ENCODE results near the gene XYLT1. TPM values are rescaled to one million over a fixed set of nuclear protein-coding genes. Genes with fewer than 3 reads are reported as not detected.

XYLT1 gene
- polyA plus RNA-seq, 1 donor from 2014 or later = 3.3 TPM

- Histone ChIP-seq H3K4me2 (ENCODE audit: low read length) (no peak overlapping the region), H3K4me3 (ENCODE audit: low read length) (no peak overlapping the region), H3K9me3 (ENCODE audit: low read length) (no peaks in the 10 kb centered on the region), H3K27me3 (ENCODE audit: insufficient read depth, low read depth, low read length) (no peaks in the 10 kb centered on the region), H4K20me1 (ENCODE audit: insufficient read depth) (no peaks in the 10 kb centered on the region), H2AFZ (ENCODE audit: low read depth, low read length) (no peak overlapping the region), H3F3A (ENCODE audit: insufficient read depth, low read length, poor library complexity, severe bottlenecking) (no peaks in the 10 kb centered on the region), H3K27ac (ENCODE audit: low read length) (no peak overlapping the region), H3K36me3 (ENCODE audit: insufficient read depth, low read length) (no peaks in the 10 kb centered on the region), H3K9me2 (ENCODE audit: insufficient read depth, low read length) (no peaks in the 10 kb centered on the region), H3K79me2 (replicated peaks; ENCODE audit: insufficient read depth, low read length) (no peaks in the 10 kb centered on the region), H3K9ac (ENCODE audit: low read length) (no peak overlapping the region)
- no peak for TF ChIP-seq EP300 (conservative IDR thresholded peaks at IDR 0.05; ENCODE audit: poor library complexity, severe bottlenecking)
- no peak for TF ChIP-seq EZH2 (IDR thresholded peaks at IDR 0.05; ENCODE audit: borderline replicate concordance, insufficient read depth, low read length, poor library complexity, severe bottlenecking)
- TF ChIP-seq SMC3 (conservative IDR thresholded peaks at IDR 0.05; ENCODE audit: poor library complexity) = no peak
- no peak for TF ChIP-seq TAF1 (IDR thresholded peaks at IDR 0.05; ENCODE audit: low read depth)
- no peak for TF ChIP-seq MXI1 (conservative IDR thresholded peaks at IDR 0.05; ENCODE audit: poor library complexity, severe bottlenecking)
- TF ChIP-seq RAD21 (conservative IDR thresholded peaks at IDR 0.05) = no peak
- no peak for TF ChIP-seq POLR2AphosphoS5 (IDR thresholded peaks at IDR 0.05)
- no peak for TF ChIP-seq CTCF (IDR thresholded peaks at IDR 0.05; ENCODE audit: poor library complexity, severe bottlenecking)
- no peak for TF ChIP-seq REST (IDR thresholded peaks at IDR 0.05; ENCODE audit: borderline replicate concordance)
Measured at GRCh38 chr16:17474572-17474971, 3.8 kb upstream of the XYLT1 start.

- no peak overlapping the region for H3K4me2 ChIP-seq (ENCODE audit: low read length)
- no peaks in the 10 kb centered on the region for H3K9me2 ChIP-seq (ENCODE audit: insufficient read depth, low read length)
- no peaks in the 10 kb centered on the region for H3K27me3 ChIP-seq (ENCODE audit: insufficient read depth, low read depth, low read length)
- no peak overlapping the region for H2AFZ ChIP-seq (ENCODE audit: low read depth, low read length)
- H3K4me3 ChIP-seq (ENCODE audit: low read length) = no peak overlapping the region
- no peak overlapping the region for H3K27ac ChIP-seq (ENCODE audit: low read length)
- H3K9ac ChIP-seq (ENCODE audit: low read length) = no peak overlapping the region
- TF ChIP-seq REST (IDR thresholded peaks at IDR 0.05; ENCODE audit: borderline replicate concordance) (no peak), POLR2AphosphoS5 (IDR thresholded peaks at IDR 0.05) (no peak), SMC3 (conservative IDR thresholded peaks at IDR 0.05; ENCODE audit: poor library complexity) (no peak), RAD21 (conservative IDR thresholded peaks at IDR 0.05) (no peak), EP300 (conservative IDR thresholded peaks at IDR 0.05; ENCODE audit: poor library complexity, severe bottlenecking) (no peak), CTCF (IDR thresholded peaks at IDR 0.05; ENCODE audit: poor library complexity, severe bottlenecking) (no peak), MXI1 (conservative IDR thresholded peaks at IDR 0.05; ENCODE audit: poor library complexity, severe bottlenecking) (no peak), EZH2 (IDR thresholded peaks at IDR 0.05; ENCODE audit: borderline replicate concordance, insufficient read depth, low read length, poor library complexity, severe bottlenecking) (no peak), TAF1 (IDR thresholded peaks at IDR 0.05; ENCODE audit: low read depth) (no peak)
- H3K9me3 ChIP-seq (ENCODE audit: low read length) = no peaks in the 10 kb centered on the region
- peaks cover under 1% of the 10 kb centered on the region for H3K79me2 ChIP-seq (replicated peaks; ENCODE audit: insufficient read depth, low read length)
- H3F3A ChIP-seq (ENCODE audit: insufficient read depth, low read length, poor library complexity, severe bottlenecking) = no peaks in the 10 kb centered on the region
- H3K36me3 ChIP-seq (ENCODE audit: insufficient read depth, low read length) = no peaks in the 10 kb centered on the region
- no peaks in the 10 kb centered on the region for H4K20me1 ChIP-seq (ENCODE audit: insufficient read depth)
Measured at GRCh38 chr16:17474037-17474436, 3.3 kb upstream of the XYLT1 start.
